GM12873 (cell line): Measurements from ENCODE around the gene MTTP.

Experiments
- TF ChIP-seq, protein P1 (sequence below): IDR thresholded peaks from 2 replicates; pipeline ENCODE4 v1.5.1; 2012; ENCODE audit warnings: low read depth, mild to moderate bottlenecking, moderate library complexity, low read length, control low read depth; ENCODE audit not compliant: insufficient read depth; ENCODE audit errors: missing control alignments

MTTP gene

DNA sequence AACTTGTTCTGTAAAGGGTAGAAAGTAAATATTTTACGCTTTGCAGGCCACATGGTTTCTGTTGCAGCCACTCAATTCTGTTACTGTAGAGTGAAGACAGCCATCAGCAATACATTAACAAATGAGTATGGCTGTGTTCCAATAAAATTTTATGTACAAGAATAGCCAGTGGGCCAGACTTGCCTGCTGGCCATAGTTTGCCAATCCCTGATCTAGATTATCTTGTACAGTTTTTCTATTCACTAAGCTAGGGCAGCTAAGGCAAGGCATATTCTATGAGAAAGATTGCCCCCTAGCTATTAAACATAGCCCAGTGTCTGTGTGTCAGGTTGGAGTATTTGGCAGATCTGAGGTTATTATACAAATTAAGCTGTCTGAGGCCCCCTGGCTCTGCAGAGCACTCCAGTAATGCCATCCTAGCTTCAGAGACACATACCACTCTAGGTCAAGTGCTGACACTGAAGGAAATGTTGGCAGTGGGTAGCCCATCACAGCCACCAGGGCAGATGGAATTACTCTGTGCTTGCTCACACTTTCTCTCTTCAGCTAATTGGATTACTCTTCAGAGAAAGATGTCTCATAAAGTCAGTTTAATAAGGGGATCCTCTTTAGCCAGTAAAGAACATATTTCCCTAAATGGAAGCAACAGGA is 40.7 kb downstream of the MTTP start:
- TF ChIP-seq, protein P1, sequence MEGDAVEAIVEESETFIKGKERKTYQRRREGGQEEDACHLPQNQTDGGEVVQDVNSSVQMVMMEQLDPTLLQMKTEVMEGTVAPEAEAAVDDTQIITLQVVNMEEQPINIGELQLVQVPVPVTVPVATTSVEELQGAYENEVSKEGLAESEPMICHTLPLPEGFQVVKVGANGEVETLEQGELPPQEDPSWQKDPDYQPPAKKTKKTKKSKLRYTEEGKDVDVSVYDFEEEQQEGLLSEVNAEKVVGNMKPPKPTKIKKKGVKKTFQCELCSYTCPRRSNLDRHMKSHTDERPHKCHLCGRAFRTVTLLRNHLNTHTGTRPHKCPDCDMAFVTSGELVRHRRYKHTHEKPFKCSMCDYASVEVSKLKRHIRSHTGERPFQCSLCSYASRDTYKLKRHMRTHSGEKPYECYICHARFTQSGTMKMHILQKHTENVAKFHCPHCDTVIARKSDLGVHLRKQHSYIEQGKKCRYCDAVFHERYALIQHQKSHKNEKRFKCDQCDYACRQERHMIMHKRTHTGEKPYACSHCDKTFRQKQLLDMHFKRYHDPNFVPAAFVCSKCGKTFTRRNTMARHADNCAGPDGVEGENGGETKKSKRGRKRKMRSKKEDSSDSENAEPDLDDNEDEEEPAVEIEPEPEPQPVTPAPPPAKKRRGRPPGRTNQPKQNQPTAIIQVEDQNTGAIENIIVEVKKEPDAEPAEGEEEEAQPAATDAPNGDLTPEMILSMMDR, result no peak

DNA sequence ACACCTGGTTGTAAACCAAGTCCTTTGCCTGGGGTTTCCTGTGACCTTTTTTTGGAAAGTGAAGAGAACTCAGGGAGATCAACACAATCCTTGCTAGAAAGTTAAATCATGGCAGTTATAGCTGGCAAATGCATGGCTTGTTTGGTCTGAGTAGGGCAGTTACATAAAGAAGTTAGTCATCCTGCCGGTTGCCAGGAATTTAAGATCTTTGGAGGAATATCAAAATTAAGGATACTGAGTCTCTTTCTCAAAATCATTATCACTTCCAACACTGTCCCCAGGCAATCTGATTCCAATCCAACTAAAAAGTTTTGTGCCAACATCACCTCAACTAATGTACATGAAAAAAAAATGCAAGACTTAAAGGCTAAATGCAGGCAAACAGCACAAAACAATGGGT is 42.8 kb downstream of the MTTP start:
- TF ChIP-seq, protein P1, result no peak

DNA sequence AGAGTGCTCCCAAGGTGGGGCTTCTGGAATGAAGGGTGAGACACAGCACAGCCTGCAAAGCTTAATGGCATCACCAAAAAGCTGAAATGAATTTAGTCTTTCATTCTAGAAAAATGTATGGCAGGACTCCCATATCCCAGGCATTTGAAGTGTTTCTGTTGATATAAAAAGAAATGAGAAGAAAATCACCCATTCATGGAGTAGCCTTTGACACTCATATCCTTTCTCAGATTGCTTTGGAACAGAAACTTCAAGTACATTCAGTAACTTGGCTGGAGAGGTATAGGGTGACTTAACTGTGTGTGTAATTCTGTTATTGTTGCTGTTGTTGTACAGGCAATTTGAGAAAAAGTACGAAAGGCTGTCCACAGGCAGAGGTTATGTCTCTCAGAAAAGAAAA is 47.7 kb downstream of the MTTP start:
- TF ChIP-seq, protein P1, result no peak

DNA sequence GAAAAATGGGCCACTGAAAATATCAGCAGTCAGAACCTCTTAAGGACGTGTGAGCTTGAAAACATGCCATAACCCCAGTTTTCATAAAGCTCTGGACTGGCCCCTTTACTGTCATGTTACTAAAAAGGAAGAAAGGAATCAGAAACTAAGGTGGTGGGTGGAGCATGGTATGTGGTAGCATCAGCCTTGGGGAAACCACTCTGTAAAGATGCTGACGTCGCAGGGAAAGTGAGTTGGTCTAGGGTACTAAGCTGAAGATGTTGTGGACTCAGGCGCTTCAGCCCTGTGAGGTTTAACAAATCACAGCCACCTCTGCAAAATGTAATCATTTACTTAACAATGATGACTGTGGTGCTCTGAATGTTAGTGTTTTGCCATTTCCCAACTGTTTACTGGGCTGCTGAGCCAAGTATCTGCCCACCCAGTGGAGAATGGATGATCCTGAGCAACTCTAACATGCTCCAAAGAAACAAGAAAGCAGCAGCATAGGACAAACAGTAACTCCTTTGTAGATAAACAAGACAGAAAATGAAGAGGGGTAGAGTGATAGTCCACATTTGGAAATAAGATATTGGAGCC is 49.6 kb downstream of the MTTP start:
- TF ChIP-seq, protein P1, result no peak

DNA sequence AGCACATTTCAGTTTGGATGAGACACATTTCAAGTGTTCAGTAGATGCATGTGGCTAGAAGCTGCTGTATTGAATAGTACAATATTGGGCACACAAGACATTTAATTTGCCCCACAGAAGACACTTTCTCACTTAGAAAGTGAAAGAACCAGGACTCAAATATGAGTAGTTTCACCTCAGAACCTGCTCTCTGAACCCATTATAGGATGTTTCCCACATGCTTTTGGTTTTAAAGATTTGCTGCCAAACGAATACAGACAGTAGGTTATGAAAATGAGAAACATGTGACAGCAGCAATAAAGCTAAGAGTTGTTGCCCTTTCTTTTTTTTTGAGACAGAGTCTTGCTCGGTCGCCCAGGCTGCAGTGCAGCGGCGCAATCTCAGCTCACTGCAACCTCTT is 50.7 kb downstream of the MTTP start:
- TF ChIP-seq, protein P1, result no peak

DNA sequence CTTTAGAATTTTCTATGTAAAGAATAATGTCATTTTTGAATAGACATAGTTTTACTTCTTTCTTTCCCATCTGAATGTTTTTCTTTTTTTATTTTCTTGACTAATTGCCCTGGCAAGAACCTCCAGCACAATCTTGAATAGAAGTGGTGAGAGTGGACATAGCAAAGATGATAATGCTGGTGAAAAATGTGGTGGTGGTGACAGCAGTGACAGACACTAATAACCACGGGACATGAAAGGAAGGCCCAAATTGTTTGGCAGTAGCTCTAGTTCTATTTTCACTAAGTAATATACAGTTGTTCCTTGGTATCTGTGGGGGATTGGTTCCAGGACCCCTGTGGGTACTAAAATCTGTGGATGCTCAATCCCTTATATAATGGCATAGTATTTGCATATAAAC is 53.4 kb downstream of the MTTP start:
- TF ChIP-seq, protein P1, result no peak

DNA sequence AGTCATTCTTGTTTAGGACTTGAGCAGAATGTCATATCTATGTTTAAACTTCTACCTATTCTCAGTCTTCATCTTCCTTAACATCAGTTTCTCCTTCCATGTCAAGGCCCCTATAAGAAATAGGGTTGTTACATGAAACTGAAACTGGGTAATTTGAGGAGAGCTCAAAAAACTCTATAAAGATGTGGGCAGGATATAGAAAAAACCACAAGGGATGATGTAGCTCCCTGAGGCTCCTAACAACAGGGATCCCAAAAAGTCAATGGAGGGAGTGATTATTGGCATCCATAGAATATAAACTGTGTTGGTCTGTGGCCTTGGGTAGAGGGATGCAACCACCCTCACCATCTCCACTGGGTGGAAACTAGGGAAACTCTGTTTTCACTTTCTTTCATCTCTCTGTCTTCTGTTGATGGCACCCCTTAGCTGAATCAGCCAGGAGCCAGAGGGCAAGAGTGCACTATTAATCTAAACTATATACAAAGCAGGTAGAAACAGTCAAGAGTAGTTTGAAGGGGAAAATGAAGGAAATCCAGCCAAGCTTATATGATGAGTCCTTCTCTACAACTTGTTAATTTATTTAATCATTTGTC is 55.4 kb downstream of the MTTP start:
- TF ChIP-seq, protein P1, result no peak
